Measurements from ENCODE around the gene GCLM. TPM values are rescaled to one million over a fixed set of nuclear protein-coding genes. Genes with fewer than 3 reads are reported as not detected.
"Not testable (repeated sequence)": the region's sequence is repeated elsewhere in the genome, so short reads cannot be mapped to it uniquely, and the experiment has no call there.

GCLM gene
- total RNA-seq, 2 experiments from 2014 or later: 18.8 to 21.7 TPM

DNA sequence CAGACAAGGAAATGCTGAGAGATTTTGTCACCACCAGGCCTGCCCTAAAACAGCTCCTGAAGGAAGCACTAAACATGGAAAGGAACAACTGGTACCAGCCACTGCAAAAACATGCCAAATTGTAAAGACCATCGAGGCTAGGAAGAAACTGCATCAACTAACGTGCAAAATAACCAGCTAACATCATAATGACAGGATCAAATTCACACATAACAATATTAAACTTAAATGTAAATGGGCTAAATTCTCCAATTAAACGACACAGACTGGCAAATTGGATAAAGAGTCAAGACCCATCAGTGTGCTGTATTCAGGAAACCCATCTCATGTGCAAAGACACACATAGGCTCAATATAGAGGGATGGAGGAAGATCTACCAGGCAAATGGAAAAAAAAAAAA, 51.6 kb downstream of the GCLM start:
- CTCF ChIA-PET; H3K27ac Mint-ChIP-seq; H3K4me3 Mint-ChIP-seq; H3K4me1 Mint-ChIP-seq (ENCODE audit: low read depth); POLR2A ChIA-PET; H3K36me3 Mint-ChIP-seq (ENCODE audit: low read depth); H3K9me3 Mint-ChIP-seq (ENCODE audit: insufficient read depth); ATAC-seq; DNase-seq: not testable (repeated sequence)
- peaks cover 36% of the 10 kb centered on the region for H3K27me3 Mint-ChIP-seq (ENCODE audit: low read depth)

- H3K4me3 Mint-ChIP-seq; H3K4me1 Mint-ChIP-seq (ENCODE audit: low read depth); H3K9me3 Mint-ChIP-seq (ENCODE audit: insufficient read depth); CTCF ChIA-PET; H3K36me3 Mint-ChIP-seq (ENCODE audit: low read depth); ATAC-seq; H3K27ac Mint-ChIP-seq; DNase-seq: not testable (repeated sequence)
- peaks cover 31% of the 10 kb centered on the region for H3K27me3 Mint-ChIP-seq (ENCODE audit: low read depth)
- POLR2A ChIA-PET: interaction anchor here (0.6 kb wide), 1 partner anchor 16 kb away, joined by 3 read pairs; no protein-coding TSS in a partner anchor
These were observed 53.2 kb downstream of the GCLM start for GRCh38 chr1:93855983-93856382.

DNA sequence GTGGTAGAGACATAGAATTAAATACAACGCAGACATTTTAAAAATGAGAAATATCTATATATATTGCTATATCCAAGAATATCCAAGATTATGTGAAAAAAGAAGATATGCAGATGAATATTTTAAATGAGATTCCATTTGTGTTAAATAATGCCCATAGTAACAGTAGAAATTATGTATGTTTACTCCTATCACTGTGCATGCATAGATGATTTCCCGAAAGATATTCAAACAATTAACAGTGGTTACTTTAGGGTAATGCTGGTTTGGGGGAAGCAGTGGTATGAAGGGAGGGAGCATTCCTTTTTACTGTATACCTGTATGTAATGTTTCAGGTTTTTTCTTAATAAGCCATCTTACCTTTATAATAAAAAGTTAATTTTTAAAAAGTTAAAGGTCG, 55.3 kb downstream of the GCLM start:
- Mint-ChIP-seq H3K4me1 (ENCODE audit: low read depth) (peaks cover 6% of the 10 kb centered on the region), H3K27ac (no peak overlapping the region), H3K9me3 (ENCODE audit: insufficient read depth) (no peaks in the 10 kb centered on the region), H3K4me3 (no peak overlapping the region), H3K27me3 (ENCODE audit: low read depth) (peaks cover 32% of the 10 kb centered on the region), H3K36me3 (ENCODE audit: low read depth) (no peaks in the 10 kb centered on the region)
- POLR2A ChIA-PET: no interaction called here
- ATAC-seq (no peak), DNase-seq (no peak)
- CTCF ChIA-PET: no interaction called here

DNA sequence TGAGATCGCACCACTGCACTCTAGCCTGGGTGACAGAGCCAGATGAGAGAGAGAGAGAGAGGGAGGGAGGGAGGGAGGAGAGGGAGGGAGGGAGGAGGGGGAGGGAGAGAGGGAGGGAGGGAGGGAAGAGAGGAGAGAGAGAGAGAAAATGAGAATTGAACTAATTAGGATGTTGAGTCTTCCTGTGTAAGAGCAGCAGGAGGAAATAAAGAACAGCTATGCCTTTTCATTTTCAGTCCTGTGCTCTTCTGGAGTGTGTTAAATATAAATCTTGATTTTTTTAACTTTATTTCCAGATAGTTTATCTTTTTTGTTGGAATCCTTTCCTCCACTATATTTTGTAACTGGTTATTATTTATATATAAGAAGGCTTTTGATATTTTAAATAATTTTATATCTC, 57.4 kb downstream of the GCLM start:
- Mint-ChIP-seq H3K27ac (no peak overlapping the region), H3K27me3 (ENCODE audit: low read depth) (peaks cover 24% of the 10 kb centered on the region), H3K9me3 (ENCODE audit: insufficient read depth) (no peaks in the 10 kb centered on the region), H3K4me3 (no peak overlapping the region), H3K4me1 (ENCODE audit: low read depth) (peaks cover 18% of the 10 kb centered on the region), H3K36me3 (ENCODE audit: low read depth) (peaks cover 3% of the 10 kb centered on the region)
- DNase-seq (no peak), ATAC-seq (no peak)
- ChIA-PET CTCF (interaction anchor here (1.2 to 2.7 kb wide), 5 partner anchors 13 to 547 kb away, joined by 3 to 10 read pairs (median 5); no protein-coding TSS in a partner anchor), POLR2A (no interaction called here)

GRCh38 chr1:93851327-93851712, 57.9 kb downstream of the GCLM start:
- Mint-ChIP-seq H3K4me1 (ENCODE audit: low read depth) (peaks cover 18% of the 10 kb centered on the region), H3K4me3 (no peak overlapping the region), H3K9me3 (ENCODE audit: insufficient read depth) (no peaks in the 10 kb centered on the region), H3K27ac (no peak overlapping the region), H3K27me3 (ENCODE audit: low read depth) (peaks cover 22% of the 10 kb centered on the region), H3K36me3 (ENCODE audit: low read depth) (peaks cover 3% of the 10 kb centered on the region)
- ChIA-PET CTCF (interaction anchor here (0.7 to 2.7 kb wide), 6 partner anchors 13 to 547 kb away, joined by 3 to 10 read pairs (median 4); no protein-coding TSS in a partner anchor), POLR2A (interaction anchor here (0.6 kb wide), 1 partner anchor 18 kb away, joined by 5 read pairs; no protein-coding TSS in a partner anchor)
- DNase-seq (no peak), ATAC-seq (no peak)

- H3K4me3 Mint-ChIP-seq: peak overlapping the region; percentile 12
- ATAC-seq; H3K9me3 Mint-ChIP-seq (ENCODE audit: insufficient read depth); H3K27ac Mint-ChIP-seq; H3K36me3 Mint-ChIP-seq (ENCODE audit: low read depth): not testable (repeated sequence)
- POLR2A ChIA-PET: interaction anchor here (0.6 kb wide), 1 partner anchor 18 kb away, joined by 5 read pairs; no protein-coding TSS in a partner anchor
- CTCF ChIA-PET: interaction anchor here (0.7 to 2.7 kb wide), 6 partner anchors 14 to 546 kb away, joined by 3 to 10 read pairs (median 4); no protein-coding TSS in a partner anchor
- H3K27me3 Mint-ChIP-seq (ENCODE audit: low read depth): peaks cover 22% of the 10 kb centered on the region
- DNase-seq: peak; percentile 77
- H3K4me1 Mint-ChIP-seq (ENCODE audit: low read depth): peaks cover 21% of the 10 kb centered on the region
These were observed 58.4 kb downstream of the GCLM start for GRCh38 chr1:93850687-93851326.

DNA sequence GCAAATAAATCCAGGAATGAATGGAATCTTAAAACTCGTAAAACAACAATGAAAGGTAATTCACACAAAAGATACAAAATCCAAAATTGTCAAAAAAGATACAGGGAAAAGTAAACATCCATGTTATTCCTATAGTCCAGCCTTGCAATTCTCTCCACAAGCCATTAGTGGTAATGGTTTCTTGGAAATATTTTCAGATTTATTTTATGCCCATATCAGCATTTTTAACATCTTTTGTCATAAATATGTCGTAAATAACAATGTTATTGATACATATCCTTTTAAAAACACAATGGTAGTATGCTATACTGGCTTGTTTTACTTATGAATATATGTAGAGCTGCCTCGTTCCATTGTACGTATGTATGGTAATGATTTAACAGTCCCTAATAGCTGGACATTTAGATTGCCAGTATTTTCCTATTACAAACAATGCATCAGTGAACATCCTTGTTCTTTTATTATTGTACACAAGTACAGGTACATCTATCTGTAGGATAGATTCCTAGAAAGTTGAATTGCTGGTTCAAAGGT, 60.8 kb downstream of the GCLM start:
- POLR2A ChIA-PET: no interaction called here
- H3K9me3 Mint-ChIP-seq (ENCODE audit: insufficient read depth): no peaks in the 10 kb centered on the region
- H3K4me3 Mint-ChIP-seq: peak overlapping the region; percentile 93

DNA sequence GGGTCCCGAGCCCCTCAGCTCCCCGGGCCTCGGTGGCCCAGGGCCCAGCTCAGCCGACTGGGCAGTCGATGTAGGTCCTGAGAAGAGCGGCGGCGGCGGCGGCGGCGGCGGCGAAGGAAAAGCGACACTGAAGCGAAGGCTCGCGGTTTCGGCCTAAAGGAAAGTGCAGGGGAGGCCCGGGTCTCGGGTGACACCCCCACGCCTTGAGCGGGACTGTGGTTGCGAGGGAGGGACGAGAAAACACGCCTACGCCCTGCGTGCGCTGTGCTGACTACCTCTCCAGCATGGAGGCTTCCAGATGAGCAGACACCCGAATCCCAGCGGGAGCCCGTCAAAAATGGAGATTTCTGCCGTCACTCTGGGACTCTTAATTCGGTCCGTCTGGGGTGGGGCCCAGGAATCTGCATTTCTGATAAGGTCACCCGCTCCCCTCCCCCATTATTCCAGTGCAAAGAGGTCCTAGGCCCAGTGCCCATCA, 61.4 kb downstream of the GCLM start:
- CTCF ChIA-PET: interaction anchor here (1.8 to 2.2 kb wide), 2 partner anchors 218 to 543 kb away, joined by 5 to 6 read pairs; no protein-coding TSS in a partner anchor
- H3K9me3 Mint-ChIP-seq (ENCODE audit: insufficient read depth): no peaks in the 10 kb centered on the region
- H3K27me3 Mint-ChIP-seq (ENCODE audit: low read depth): peaks cover 10% of the 10 kb centered on the region
- H3K36me3 Mint-ChIP-seq (ENCODE audit: low read depth): peaks cover 3% of the 10 kb centered on the region
- POLR2A ChIA-PET: no interaction called here
- DNase-seq: peak; percentile 64
- peaks cover 36% of the 10 kb centered on the region for H3K4me1 Mint-ChIP-seq (ENCODE audit: low read depth)
- peak; percentile 37 for ATAC-seq
- H3K27ac Mint-ChIP-seq: peak overlapping the region; percentile 95
- peak overlapping the region; percentile 93 for H3K4me3 Mint-ChIP-seq

More for the DNA sequence above, 60.8 kb downstream of the GCLM start:
- CTCF ChIA-PET: interaction anchor here (1.8 to 2.2 kb wide), 2 partner anchors 219 to 544 kb away, joined by 5 to 6 read pairs; no protein-coding TSS in a partner anchor
- Mint-ChIP-seq H3K27me3 (ENCODE audit: low read depth) (peaks cover 13% of the 10 kb centered on the region), H3K36me3 (ENCODE audit: low read depth) (peaks cover 3% of the 10 kb centered on the region), H3K27ac (peak overlapping the region; percentile 95), H3K4me1 (ENCODE audit: low read depth) (peaks cover 36% of the 10 kb centered on the region)
- no peak for DNase-seq
- ATAC-seq: no peak

DNA sequence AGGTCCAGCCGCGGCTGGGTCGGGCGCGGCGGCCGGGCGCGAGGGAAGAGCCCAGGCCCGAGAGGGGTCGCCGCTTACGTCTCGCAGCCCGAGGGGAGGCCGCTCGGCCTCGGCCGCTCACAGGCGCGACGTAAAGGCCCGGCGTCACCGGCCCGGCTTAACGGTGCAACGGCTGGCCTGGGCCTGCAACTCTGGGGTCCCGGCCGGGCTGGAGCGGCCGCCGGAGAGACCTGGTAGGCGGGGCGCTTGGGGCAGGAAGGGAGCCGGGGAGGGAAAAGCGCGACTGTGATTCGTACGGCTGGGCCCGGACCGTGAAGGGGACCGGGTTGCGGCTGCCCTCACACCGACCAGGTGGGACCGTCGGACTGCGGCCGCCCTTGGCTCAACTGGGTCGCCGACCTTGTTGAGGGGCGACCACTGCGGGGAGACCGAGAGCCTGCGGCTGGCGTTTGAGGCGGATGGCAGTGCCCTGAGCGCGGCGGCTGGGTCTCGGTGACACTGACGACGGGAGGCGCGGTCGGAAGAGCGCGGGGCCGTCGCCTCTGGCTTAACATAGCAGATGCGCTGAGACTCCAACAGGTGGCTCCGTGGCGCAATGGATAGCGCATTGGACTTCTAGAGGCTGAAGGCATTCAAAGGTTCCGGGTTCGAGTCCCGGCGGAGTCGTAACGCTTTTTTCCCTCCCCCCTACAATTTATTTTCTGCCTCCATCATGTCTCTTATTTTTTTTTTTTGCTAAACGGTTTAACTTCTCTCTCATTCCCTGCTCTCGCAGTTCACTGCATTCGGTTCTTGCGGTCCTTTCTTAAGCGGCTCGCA, 62.0 kb downstream of the GCLM start:
- Mint-ChIP-seq H3K4me1 (ENCODE audit: low read depth) (peaks cover 36% of the 10 kb centered on the region), H3K4me3 (peak overlapping the region; percentile 93), H3K36me3 (ENCODE audit: low read depth) (peaks cover 3% of the 10 kb centered on the region), H3K9me3 (ENCODE audit: insufficient read depth) (no peaks in the 10 kb centered on the region), H3K27me3 (ENCODE audit: low read depth) (peaks cover 9% of the 10 kb centered on the region), H3K27ac (peak overlapping the region; percentile 95)
- CTCF ChIA-PET: interaction anchor here (2.2 to 5.2 kb wide), 3 partner anchors 31 to 543 kb away, joined by 6 to 133 read pairs (median 76); no protein-coding TSS in a partner anchor
- DNase-seq (peak; percentile 92), ATAC-seq (peak; percentile 79)
- POLR2A ChIA-PET: interaction anchor here (1.7 to 2.0 kb wide), 2 partner anchors 32 to 63 kb away, joined by 5 to 7 read pairs; partner anchors contain the start of genes DNTTIP2 and GCLM

DNA sequence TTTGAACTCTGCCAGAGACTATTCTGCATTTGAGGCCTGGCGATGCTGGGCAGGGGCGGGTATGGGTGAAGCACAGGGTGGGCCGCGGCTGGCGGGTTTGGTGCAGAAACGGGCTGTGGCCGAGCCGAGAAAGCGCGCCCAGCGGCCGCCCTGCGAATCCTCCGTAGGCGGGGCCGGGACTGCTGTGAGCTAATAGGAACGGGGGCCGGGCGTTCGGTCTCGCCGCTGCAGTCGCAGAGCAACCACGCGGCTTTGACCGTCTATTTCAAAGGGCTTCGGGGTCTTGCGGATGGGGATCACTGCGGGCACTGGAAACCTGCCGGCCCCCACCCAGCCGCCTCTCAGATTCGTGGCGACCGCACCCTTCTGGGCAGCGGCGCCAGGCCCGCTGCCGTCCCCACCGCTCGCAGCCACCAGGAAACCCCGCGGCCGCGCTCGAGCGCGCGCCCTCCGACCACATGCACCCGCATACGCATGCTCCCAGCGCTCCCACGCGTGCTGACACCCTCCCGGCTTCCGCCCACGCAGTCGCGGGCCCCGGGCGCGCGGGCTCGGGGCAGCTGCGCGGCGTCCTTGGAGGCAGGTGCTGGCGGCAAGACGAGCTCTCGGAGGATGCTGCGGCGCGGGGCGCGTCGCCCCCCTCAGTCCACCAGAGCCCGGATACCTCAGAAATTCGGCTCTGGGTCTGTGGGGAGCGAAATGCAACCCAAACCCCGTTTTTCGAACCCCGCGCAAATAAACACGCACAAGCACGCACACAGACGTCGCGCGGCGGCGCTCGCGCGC, 62.8 kb downstream of the GCLM start:
- ChIA-PET POLR2A (interaction anchor here (0.8 to 2.0 kb wide), 8 partner anchors 19 to 1014 kb away, joined by 3 to 7 read pairs (median 4); partner anchors contain the start of genes DNTTIP2, DR1, GCLM and MTF2), CTCF (interaction anchor here (0.6 to 5.2 kb wide), 15 partner anchors 26 to 766 kb away, joined by 3 to 133 read pairs (median 4); partner anchors contain the start of genes DNTTIP2 and DR1)
- peak overlapping the region; percentile 92 for H3K27ac Mint-ChIP-seq
- H3K27me3 Mint-ChIP-seq (ENCODE audit: low read depth): peaks cover 9% of the 10 kb centered on the region
- ATAC-seq: peak; percentile 58
- H3K4me3 Mint-ChIP-seq: peak overlapping the region; percentile 93
- H3K4me1 Mint-ChIP-seq (ENCODE audit: low read depth): peaks cover 36% of the 10 kb centered on the region
- peak; percentile 88 for DNase-seq
- H3K36me3 Mint-ChIP-seq (ENCODE audit: low read depth): peaks cover 3% of the 10 kb centered on the region
- no peaks in the 10 kb centered on the region for H3K9me3 Mint-ChIP-seq (ENCODE audit: insufficient read depth)

Data from activated CD8-positive, alpha-beta T cell treated with anti-CD3 and anti-CD28 coated beads, Interleukin-2, amount 10 ng/mL, durations not matched to agents 7 days and 5 days (primary cell).